GM21390 (cell line): ENCODE data around the gene JMJD6.
"Not testable (repeated sequence)": the region's sequence is repeated elsewhere in the genome, so short reads cannot be mapped to it uniquely, and the experiment has no call there.

Experiments used
- ATAC-seq: cut with Tn5 transposase; IDR thresholded peaks from one replicate; pipeline ENCODE4 v1.9.1; 2021; ENCODE audit not compliant: unreplicated experiment

Gene JMJD6

DNA sequence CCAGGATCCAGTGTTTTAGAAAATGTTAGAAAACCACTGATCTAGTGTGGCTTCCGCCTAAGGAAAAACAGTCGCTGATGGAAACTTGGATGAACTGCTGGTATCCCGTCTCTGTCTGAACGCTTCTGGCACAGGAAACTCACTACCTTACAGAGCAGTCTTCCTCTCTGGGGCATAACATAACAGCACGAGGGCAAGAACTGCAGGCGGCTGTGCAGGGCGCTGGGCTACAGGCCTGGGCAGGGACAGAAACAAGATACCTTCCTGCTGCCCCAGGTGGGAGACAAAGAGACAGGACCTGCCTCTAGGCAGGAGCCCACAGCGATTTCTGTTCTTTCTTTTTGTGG, 26.2 kb downstream of the JMJD6 start:
- no peak for ATAC-seq

- not testable (repeated sequence) for ATAC-seq
Observed at GRCh38 chr17:76698466-76698977, 27.9 kb downstream of the JMJD6 start.

DNA sequence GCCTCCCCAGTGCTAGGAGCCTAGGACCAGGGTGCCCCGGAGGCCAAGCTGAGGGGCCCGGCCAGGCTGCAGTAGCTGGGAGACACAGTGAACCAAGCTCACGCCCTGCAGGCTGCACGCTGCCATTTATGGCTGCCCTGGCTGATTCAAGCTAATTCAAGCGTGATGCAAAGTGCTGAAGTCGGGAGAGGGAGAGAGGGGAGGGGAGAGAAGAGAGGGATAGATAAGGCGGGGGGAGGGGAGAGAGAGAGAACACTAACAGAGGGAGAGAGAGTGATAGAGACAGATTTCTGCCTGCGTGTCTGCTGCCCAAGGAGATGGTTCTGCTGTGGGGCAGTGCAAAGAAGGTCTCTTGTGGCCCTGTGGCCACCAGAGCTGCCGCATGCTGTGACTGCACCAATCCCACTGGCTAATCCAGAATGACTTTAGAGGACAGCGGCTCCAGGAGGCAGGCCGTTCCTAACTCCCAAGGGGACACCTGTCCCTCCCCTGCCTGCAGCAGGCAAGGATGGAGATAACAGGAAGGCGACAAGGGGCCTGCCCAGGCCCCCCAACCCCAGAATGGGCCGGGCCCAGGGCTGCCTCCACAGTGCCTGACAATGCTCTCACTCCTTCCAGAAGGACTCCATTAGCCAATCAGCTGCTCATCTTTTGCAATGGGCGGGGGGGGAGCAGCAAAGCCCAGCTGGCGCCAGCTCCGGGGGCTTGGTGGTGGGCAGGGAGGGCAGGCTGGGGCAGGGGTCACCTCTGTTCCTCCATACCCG, 28.5 kb downstream of the JMJD6 start:
- ATAC-seq, result no peak

GRCh38 chr17:76696763-76697701, 29.4 kb downstream of the JMJD6 start:
- ATAC-seq, result no peak

DNA sequence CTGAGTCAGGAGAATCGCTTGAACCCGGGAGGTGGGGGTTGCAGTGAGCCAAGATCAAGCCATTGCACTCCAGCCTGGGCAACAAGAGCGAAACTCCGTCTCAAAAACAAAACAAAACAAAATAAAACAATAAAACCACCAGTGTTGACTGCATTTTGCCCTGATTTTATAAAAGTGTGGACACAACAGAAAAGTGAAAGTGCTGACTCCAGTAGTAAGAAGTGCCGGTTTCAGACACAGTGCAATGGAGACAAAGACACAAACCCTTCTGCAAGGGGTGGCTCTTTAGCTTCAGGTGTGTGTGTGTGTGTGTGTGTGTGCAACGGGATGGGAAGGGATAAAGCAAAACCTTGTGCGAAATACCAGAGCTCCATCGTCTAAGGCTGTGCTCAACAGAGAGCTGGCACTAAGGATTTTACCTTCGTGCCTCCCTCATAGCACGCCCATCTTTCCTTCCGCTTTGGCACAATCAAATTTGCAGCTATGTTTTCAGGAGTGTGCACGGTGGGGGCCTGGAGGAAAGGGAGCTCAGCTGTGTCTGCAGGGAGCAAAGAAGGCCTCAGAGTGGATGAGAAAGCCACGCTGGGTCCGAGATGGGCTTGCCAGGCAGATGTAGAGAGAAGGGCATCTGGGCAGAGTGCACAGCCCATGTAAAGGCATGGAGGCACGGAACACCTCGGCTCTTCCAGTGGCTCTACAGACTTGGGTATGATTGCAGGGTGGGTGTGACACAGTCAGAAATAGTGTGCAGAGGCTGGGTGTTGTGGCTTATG, 31.2 kb downstream of the JMJD6 start:
- no peak for ATAC-seq

DNA sequence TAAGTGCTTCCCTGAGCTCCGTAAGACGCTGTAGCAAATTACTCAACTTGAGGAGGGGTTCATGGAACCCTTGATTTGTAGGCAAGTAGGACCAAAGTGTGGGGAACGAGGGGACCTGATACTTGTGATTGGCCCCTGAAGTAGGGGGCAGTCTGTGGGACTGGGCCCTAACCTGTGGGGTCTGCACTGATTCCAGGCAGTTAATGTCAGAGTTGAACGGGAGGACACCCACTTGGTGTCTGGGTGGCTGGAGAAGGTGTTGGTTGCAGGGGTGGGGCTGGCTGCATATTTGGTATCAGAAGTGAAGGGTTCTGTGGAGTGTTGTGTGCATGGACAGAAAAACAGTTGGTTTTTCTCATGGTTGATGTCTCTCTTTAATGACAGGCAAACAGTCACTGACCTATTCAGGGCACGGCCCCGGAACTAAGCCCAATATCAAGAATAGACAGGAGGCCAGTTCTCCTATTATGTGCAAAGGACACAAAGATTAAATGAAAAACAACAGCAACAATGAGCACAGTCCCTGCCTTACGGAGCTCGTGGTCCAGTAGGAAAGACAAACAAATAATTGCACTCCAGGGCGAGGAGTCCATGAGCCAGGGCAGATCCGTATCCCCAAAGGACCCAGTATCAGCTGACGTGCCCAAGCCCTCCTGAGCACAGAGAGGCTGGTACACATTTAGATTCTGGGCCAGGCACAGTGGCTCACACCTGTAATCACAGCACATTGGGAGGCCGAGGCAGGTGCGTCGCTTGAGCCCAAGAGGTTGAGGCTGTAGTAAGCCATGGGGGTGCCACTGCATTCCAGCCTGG, 34.8 kb downstream of the JMJD6 start:
- ATAC-seq, result no peak

- ATAC-seq, result no peak
Observed at GRCh38 chr17:76690596-76691280, 35.7 kb downstream of the JMJD6 start.

GRCh38 chr17:76689859-76690258, 36.5 kb downstream of the JMJD6 start:
- ATAC-seq, result no peak

DNA sequence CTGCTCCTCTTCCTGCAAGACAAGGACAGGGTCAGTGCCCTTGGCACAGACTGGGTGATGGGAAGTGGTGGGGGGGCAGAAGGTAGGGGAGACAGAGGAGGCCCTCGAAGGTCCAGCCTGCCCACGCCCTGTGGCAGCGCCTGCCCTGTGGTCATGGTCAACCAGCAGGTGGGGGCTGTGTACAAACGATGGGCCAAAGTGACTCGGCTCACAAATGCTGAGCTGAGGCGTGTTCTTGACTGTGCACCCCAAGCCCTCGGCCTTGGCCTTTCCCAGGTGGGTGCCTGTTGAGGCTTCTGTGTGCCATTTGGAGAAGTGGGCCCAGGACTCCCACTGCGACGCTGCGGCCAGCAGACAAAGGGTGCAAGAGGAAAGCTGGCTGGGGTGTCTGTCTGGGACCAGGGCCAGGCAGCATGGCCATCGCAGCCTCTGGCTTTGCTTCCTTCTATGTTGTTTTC, 38.2 kb downstream of the JMJD6 start:
- ATAC-seq, result no peak

GRCh38 chr17:76687298-76688164, 38.9 kb downstream of the JMJD6 start:
- ATAC-seq, result no peak

DNA sequence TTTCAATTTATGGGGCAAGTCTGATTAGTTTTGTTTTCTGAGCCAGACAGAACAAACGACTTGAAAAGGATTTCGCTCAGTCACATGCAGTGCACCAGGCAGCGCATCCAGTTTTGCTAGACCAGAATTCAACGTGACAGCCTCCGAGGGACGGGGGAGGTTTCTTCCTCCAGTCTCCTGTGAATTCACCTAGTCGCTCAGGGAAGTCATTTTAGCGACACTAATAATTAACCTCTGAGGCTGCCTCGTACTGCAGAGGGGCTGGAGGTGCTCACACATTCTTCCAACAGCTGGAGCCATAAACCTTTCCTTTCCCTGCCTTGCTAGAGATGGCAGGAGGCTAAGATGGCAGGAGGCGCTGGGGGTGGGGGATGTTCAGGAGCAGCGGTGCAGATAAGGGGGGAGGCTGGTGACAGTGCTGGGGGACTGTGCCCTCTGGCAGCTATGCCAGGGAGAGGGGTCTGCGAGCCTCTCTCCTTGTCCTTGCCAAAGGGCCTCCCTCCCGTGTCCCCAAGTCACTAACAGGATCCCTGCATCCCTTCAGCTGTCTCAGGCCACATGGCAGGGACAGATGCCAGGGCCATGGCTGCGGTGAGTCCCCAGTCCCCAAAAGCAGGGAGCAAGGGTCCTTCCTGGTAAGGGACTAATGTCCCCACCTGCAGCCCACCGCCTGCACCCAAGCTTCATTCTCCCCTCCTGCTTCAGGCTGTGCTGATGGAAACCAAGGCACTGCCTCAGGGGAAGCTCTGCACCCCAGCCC, 39.7 kb downstream of the JMJD6 start:
- ATAC-seq, result no peak

- no peak for ATAC-seq
Observed at GRCh38 chr17:76685846-76686245, 40.6 kb downstream of the JMJD6 start.

DNA sequence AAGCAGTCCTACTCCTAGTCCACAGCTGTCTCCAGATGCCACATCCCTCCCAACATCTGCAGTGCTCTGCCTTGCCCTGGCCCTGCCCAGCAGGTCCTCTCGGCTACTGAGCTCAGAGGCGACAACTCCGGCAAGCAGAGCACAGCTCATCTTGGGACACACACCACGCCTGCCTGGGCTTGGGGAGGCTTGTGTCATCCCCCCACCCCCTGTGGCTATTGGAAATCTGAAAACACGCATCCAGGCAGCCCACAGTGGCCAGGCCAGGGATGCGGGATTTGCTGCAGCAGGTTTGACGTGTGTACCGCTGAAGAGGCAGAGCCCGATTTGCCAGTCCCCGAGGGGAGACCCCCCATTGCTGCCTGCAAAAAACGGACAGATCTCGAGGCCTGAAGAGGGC, 41.0 kb downstream of the JMJD6 start:
- ATAC-seq, result no peak

GRCh38 chr17:76684756-76685155, 41.6 kb downstream of the JMJD6 start:
- ATAC-seq, result no peak

GRCh38 chr17:76683921-76684745, 42.3 kb downstream of the JMJD6 start:
- ATAC-seq, result no peak

DNA sequence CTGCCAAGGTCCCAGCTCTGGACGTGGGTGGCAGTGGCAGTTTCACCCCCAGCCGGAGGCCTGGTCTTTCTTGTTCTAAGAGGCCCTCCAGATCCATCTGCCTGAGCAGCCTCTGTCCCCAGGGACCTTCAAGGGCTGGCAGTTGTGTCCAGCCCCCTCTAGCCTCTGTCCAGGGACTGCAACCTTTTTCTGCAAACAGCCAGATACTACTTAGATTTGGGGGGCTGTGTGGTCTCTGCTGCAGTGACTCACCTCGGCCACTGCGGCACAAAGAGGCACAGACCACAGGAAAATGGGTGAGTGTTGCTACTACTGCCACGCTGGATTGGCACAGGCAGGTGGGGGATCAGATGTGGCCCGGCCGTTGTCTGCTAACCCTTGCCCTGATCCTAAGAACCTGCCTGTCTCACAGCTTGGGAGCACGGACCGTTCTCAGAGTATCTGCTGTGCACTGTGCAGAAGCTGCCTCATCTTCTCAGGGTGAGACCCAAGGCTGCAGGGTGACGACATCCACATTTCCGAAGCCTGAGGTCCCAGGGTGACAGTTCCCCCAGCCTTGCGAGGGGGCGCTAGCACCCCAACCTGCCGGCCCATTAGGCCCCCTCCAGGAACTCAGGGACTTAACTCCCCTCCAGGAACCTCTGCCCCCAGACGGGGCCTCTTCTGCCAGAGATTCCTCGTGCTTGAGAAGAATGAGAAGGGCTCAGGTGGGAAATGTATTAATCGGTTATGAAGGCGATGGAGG, 43.2 kb downstream of the JMJD6 start:
- ATAC-seq, result no peak
